ENCODE data around the gene CDK9.
A peak's percentile ranks its signal among the peaks of the same experiment; 100 is the strongest.

Gene CDK9

DNA sequence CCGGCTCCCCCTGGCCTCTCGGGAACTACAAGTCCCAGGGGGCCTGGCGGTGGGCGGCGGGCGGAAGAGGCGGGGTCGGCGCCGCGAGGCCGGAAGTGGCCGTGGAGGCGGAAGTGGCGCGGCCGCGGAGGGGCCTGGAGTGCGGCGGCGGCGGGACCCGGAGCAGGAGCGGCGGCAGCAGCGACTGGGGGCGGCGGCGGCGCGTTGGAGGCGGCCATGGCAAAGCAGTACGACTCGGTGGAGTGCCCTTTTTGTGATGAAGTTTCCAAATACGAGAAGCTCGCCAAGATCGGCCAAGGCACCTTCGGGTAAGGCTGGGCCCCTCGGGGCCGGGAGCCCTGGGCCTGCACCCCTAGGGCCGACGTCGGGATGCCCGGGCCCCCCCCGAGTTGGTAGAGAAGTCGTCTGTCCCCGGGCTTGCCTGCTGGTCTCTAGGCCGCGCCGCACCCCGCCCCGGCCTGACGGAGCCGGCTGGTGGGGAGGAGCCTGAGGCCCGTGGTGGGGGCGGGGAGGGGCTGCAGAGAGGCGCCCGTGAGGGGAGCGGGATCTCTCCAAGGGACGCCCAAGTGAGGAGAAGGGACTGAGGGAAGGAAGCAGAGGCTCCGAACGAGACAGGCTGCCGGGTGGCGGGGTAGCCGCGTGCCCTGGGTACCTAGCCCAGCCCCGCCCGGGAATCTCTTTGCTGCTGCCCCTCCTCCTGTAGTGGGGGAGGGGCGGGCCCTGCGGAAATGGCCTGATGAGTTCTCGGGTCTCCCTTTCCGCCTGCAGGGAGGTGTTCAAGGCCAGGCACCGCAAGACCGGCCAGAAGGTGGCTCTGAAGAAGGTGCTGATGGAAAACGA lies at the start of gene CDK9:
TSS of gene CDK9 (plus strand) at position 102 of the 840 bp plus-strand sequence. CDS start at position 217, 115 bp downstream.
- Histone ChIP-seq H3K4me1 (ENCODE audit: control insufficient read depth, insufficient read depth, low read length) (no peaks in the 10 kb centered on the region; the same call in 1 of the 2 replicates), H3K27me3 (ENCODE audit: control insufficient read depth, insufficient read depth, low read length) (no peaks in the 10 kb centered on the region), H3K9me3 (ENCODE audit: control insufficient read depth, insufficient read depth, low read length) (no peaks in the 10 kb centered on the region), H3K4me3 (ENCODE audit: low read length) (peak within 1 kb of the TSS; percentile 81), H3K36me3 (ENCODE audit: control insufficient read depth, insufficient read depth, low read length) (peaks cover 28% of the 10 kb centered on the region), H3K27ac (ENCODE audit: low read length) (no peak within 1 kb of the TSS)
- WGBS (ENCODE audit: insufficient coverage, insufficient read length), result no CpG with 5 or more reads among the region's 75 CpGs
- DNase-seq (ENCODE audit: low read depth, low spot score), result no peak

- H3K4me1 ChIP-seq (ENCODE audit: control insufficient read depth, insufficient read depth, low read length), result peaks cover 6% of the 10 kb centered on the region
- no peak overlapping the region for H3K27ac ChIP-seq (ENCODE audit: low read length)
- no peaks in the 10 kb centered on the region for H3K9me3 ChIP-seq (ENCODE audit: control insufficient read depth, insufficient read depth, low read length)
- no peak overlapping the region for H3K4me3 ChIP-seq (ENCODE audit: low read length)
- no peak for DNase-seq (ENCODE audit: low read depth, low spot score)
- H3K27me3 ChIP-seq (ENCODE audit: control insufficient read depth, insufficient read depth, low read length), result no peaks in the 10 kb centered on the region
- peaks cover 2% of the 10 kb centered on the region; the same call in 1 of the 2 replicates for H3K36me3 ChIP-seq (ENCODE audit: control insufficient read depth, insufficient read depth, low read length)
- WGBS (ENCODE audit: insufficient coverage, insufficient read length), result no CpG with 5 or more reads among the region's 13 CpGs
Measured at GRCh38 chr9:127738666-127739065, 47.2 kb upstream of the CDK9 start.

- Histone ChIP-seq H3K9me3 (ENCODE audit: control insufficient read depth, insufficient read depth, low read length) (no peaks in the 10 kb centered on the region), H3K27me3 (ENCODE audit: control insufficient read depth, insufficient read depth, low read length) (no peaks in the 10 kb centered on the region), H3K4me3 (ENCODE audit: low read length) (no peak overlapping the region), H3K27ac (ENCODE audit: low read length) (no peak overlapping the region), H3K36me3 (ENCODE audit: control insufficient read depth, insufficient read depth, low read length) (peaks cover 2% of the 10 kb centered on the region; the same call in 1 of the 2 replicates), H3K4me1 (ENCODE audit: control insufficient read depth, insufficient read depth, low read length) (no peaks in the 10 kb centered on the region; the same call in 1 of the 2 replicates)
- DNase-seq (ENCODE audit: low read depth, low spot score), result no peak
- WGBS (ENCODE audit: insufficient coverage, insufficient read length), result no CpG with 5 or more reads among the region's 19 CpGs
Measured at GRCh38 chr9:127739614-127740330, 46.1 kb upstream of the CDK9 start.

DNA sequence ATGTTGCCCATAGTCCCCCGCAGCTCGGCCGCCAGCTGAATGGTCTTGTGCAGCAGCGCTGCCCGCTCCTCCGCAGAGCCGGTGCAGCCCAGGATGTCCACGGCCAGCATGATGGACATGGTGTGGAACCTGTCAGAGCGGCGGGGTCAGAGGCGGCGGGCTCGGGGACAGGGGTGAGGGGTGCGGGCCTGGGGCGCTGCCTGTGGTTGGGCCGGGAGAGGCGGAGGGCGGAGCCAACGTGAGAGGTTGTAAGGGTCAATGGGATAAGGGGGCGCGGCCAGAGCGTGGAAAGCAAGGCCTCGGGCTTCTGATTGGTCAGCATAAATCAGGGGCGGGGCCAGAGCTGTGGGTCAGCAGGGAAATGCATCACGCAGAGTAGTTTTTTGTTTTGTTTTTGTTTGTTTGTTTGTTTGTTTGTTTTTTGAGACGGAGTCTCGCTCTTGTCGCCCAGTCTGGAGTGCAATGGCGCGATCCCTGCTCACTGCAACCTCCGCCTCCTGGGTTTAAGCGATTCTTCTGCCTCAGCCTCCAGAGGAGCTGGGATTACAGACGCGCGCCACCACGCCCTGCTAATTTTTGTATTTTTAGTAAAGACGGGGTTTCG lies 43.9 kb upstream of the CDK9 start:
- DNase-seq (ENCODE audit: low read depth, low spot score), result peak; percentile 91
- Histone ChIP-seq H3K36me3 (ENCODE audit: control insufficient read depth, insufficient read depth, low read length) (peaks cover 2% of the 10 kb centered on the region; the same call in 1 of the 2 replicates), H3K27me3 (ENCODE audit: control insufficient read depth, insufficient read depth, low read length) (no peaks in the 10 kb centered on the region), H3K4me1 (ENCODE audit: control insufficient read depth, insufficient read depth, low read length) (no peaks in the 10 kb centered on the region), H3K27ac (ENCODE audit: low read length) (no peak overlapping the region), H3K4me3 (ENCODE audit: low read length) (peak overlapping the region; percentile 10; the same call in 1 of the 2 replicates), H3K9me3 (ENCODE audit: control insufficient read depth, insufficient read depth, low read length) (no peaks in the 10 kb centered on the region)
- WGBS (ENCODE audit: insufficient coverage, insufficient read length), result no CpG with 5 or more reads among the region's 38 CpGs

DNA sequence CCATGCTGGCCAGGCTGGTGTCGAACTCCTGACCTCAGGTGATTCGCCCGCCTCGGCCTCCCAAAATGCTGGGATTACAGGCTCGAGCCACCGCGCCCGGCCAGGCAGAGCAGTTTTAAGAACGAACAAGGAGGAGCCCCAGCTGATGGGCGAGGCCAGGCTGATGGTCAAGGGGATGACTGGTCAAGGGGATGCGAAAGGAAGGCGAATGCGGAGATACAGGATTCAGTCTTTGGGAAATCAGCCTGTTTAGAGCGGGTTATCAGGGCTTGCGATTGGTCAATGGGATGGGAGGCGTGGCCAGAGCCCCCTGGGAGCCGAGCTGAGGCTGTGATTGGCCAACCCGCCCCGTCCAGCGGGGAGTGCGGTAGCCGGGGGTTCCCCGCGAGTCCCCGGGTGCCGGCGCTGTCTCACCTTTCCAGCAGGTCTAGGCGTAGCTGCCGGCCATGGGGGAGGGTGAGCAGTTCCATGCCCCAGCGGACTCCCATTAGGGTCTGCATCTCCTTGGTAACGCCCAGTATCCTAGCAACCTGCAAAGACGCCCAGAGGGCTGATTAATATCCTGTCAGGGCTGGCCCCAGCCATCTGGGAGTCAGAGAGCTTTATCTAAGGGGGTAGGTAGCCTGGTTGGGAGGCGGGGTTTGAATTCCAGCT lies 43.3 kb upstream of the CDK9 start:
- no CpG with 5 or more reads among the region's 33 CpGs for WGBS (ENCODE audit: insufficient coverage, insufficient read length)

GRCh38 chr9:127744398-127745110 lies 41.3 kb upstream of the CDK9 start:
- DNase-seq (ENCODE audit: low read depth, low spot score), result no peak
- Histone ChIP-seq H3K27me3 (ENCODE audit: control insufficient read depth, insufficient read depth, low read length) (no peaks in the 10 kb centered on the region), H3K4me3 (ENCODE audit: low read length) (no peak overlapping the region), H3K4me1 (ENCODE audit: control insufficient read depth, insufficient read depth, low read length) (no peaks in the 10 kb centered on the region), H3K27ac (ENCODE audit: low read length) (no peak overlapping the region), H3K9me3 (ENCODE audit: control insufficient read depth, insufficient read depth, low read length) (no peaks in the 10 kb centered on the region), H3K36me3 (ENCODE audit: control insufficient read depth, insufficient read depth, low read length) (peaks cover 11% of the 10 kb centered on the region)
- no CpG with 5 or more reads among the region's 19 CpGs for WGBS (ENCODE audit: insufficient coverage, insufficient read length)

More for the DNA sequence above, 43.3 kb upstream of the CDK9 start:
- DNase-seq (ENCODE audit: low read depth, low spot score), result peak; percentile 91
- no peaks in the 10 kb centered on the region for H3K9me3 ChIP-seq (ENCODE audit: control insufficient read depth, insufficient read depth, low read length)
- peaks cover 2% of the 10 kb centered on the region; the same call in 1 of the 2 replicates for H3K36me3 ChIP-seq (ENCODE audit: control insufficient read depth, insufficient read depth, low read length)
- H3K4me3 ChIP-seq (ENCODE audit: low read length), result peak overlapping the region; percentile 25; the same call in 1 of the 2 replicates
- no peaks in the 10 kb centered on the region for H3K4me1 ChIP-seq (ENCODE audit: control insufficient read depth, insufficient read depth, low read length)
- H3K27ac ChIP-seq (ENCODE audit: low read length), result no peak overlapping the region
- H3K27me3 ChIP-seq (ENCODE audit: control insufficient read depth, insufficient read depth, low read length), result no peaks in the 10 kb centered on the region

- no peak overlapping the region for H3K4me3 ChIP-seq (ENCODE audit: low read length)
- whole genome bisulfite sequencing (ENCODE audit: insufficient coverage, insufficient read length), result no CpG with 5 or more reads among the region's 15 CpGs
- H3K27me3 ChIP-seq (ENCODE audit: control insufficient read depth, insufficient read depth, low read length), result no peaks in the 10 kb centered on the region
- peaks cover 10% of the 10 kb centered on the region for H3K36me3 ChIP-seq (ENCODE audit: control insufficient read depth, insufficient read depth, low read length)
- H3K9me3 ChIP-seq (ENCODE audit: control insufficient read depth, insufficient read depth, low read length), result no peaks in the 10 kb centered on the region
- H3K27ac ChIP-seq (ENCODE audit: low read length), result no peak overlapping the region
- DNase-seq (ENCODE audit: low read depth, low spot score), result no peak
- no peaks in the 10 kb centered on the region for H3K4me1 ChIP-seq (ENCODE audit: control insufficient read depth, insufficient read depth, low read length)
Measured at GRCh38 chr9:127746959-127747569, 38.8 kb upstream of the CDK9 start.

- H3K9me3 ChIP-seq (ENCODE audit: control insufficient read depth, insufficient read depth, low read length), result no peaks in the 10 kb centered on the region
- H3K27ac ChIP-seq (ENCODE audit: low read length), result no peak overlapping the region
- no peaks in the 10 kb centered on the region for H3K27me3 ChIP-seq (ENCODE audit: control insufficient read depth, insufficient read depth, low read length)
- no peaks in the 10 kb centered on the region for H3K4me1 ChIP-seq (ENCODE audit: control insufficient read depth, insufficient read depth, low read length)
- peaks cover 10% of the 10 kb centered on the region for H3K36me3 ChIP-seq (ENCODE audit: control insufficient read depth, insufficient read depth, low read length)
- DNase-seq (ENCODE audit: low read depth, low spot score), result no peak
- WGBS (ENCODE audit: insufficient coverage, insufficient read length), result no CpG with 5 or more reads among the region's 26 CpGs
- no peak overlapping the region for H3K4me3 ChIP-seq (ENCODE audit: low read length)
Measured at GRCh38 chr9:127749090-127749787, 36.6 kb upstream of the CDK9 start.

Measured in iPS DF 6.9 (cell line).